Neuronal stem cell (in vitro differentiated cells): ENCODE results near the gene LRRTM4.

Experiments used
- DNase-seq: peaks from one replicate; pipeline ENCODE4 v3.0.0-alpha.2; 2013; ENCODE audit warnings: low spot score
- H2AFZ ChIP-seq: one replicate; pipeline ENCODE4 v1.6.1; 2013; ENCODE audit warnings: mild to moderate bottlenecking, low read length, inconsistent platforms
- H2AK5ac ChIP-seq: 2 replicates; pipeline ENCODE4 v1.6.1; 2013; ENCODE audit warnings: low read depth, mild to moderate bottlenecking, inconsistent platforms, low read length, moderate library complexity, mixed read lengths
- H2BK120ac ChIP-seq: 2 replicates; pipeline ENCODE4 v1.6.1; 2013; ENCODE audit warnings: low read depth, mild to moderate bottlenecking, inconsistent platforms, low read length, moderate library complexity, mixed read lengths
- H2BK12ac ChIP-seq: one replicate; pipeline ENCODE4 v1.6.1; 2013; ENCODE audit warnings: low read length, inconsistent platforms
- H2BK15ac ChIP-seq: 2 replicates; pipeline ENCODE4 v1.6.1; 2013; ENCODE audit warnings: mild to moderate bottlenecking, low read length, inconsistent platforms, mixed read lengths
- H2BK5ac ChIP-seq: one replicate; pipeline ENCODE4 v1.6.1; 2013; ENCODE audit warnings: inconsistent platforms, mild to moderate bottlenecking, low read length, moderate library complexity
- H3K14ac ChIP-seq: one replicate; pipeline ENCODE4 v1.6.1; 2013; ENCODE audit warnings: low read length, inconsistent platforms
- H3K18ac ChIP-seq: 2 replicates; pipeline ENCODE4 v1.6.1; 2013; ENCODE audit warnings: low read length, inconsistent platforms
- H3K23ac ChIP-seq: 2 replicates; pipeline ENCODE4 v1.6.1; 2013; ENCODE audit warnings: low read depth, mild to moderate bottlenecking, mixed read lengths, low read length, inconsistent platforms; ENCODE audit not compliant: poor library complexity
- H3K27ac ChIP-seq: replicated peaks from 3 replicates; pipeline ENCODE4 v1.5.1; 2013; ENCODE audit warnings: low read length, inconsistent platforms
- H3K27me3 ChIP-seq, 3 experiments: 2 replicates each; pipeline ENCODE4 v1.6.1; 2013; ENCODE audit warnings: low read length in 3 of 3, mild to moderate bottlenecking in 2 of 3, inconsistent platforms in 1 of 3, low read depth in 1 of 3, mixed read lengths in 1 of 3, moderate library complexity in 1 of 3; ENCODE audit not compliant: control insufficient read depth in 3 of 3, insufficient read depth in 3 of 3
- H3K36me3 ChIP-seq, 2 donors: replicated peaks in 1 of 2; 2 replicates each; pipeline ENCODE4 v1.6.1; 2013; ENCODE audit warnings: low read length in 2 of 2; ENCODE audit not compliant: control insufficient read depth in 2 of 2, insufficient read depth in 2 of 2
- H3K4ac ChIP-seq: 2 replicates; pipeline ENCODE4 v1.6.1; 2013; ENCODE audit warnings: inconsistent platforms, mild to moderate bottlenecking, low read length, moderate library complexity
- H3K4me1 ChIP-seq, 2 donors: 1 replicate in 1 of 2; 2 replicates in 1 of 2; pipeline ENCODE4 v1.6.1; 2013; ENCODE audit warnings: low read length in 2 of 2, low read depth in 1 of 2; ENCODE audit not compliant: control insufficient read depth in 2 of 2, insufficient read depth in 1 of 2
- H3K4me2 ChIP-seq: one replicate; pipeline ENCODE4 v1.6.1; 2013; ENCODE audit warnings: mild to moderate bottlenecking, low read length, inconsistent platforms; ENCODE audit not compliant: insufficient read depth, poor library complexity, severe bottlenecking
- H3K4me3 ChIP-seq, 2 donors: 2 replicates each; pipeline ENCODE4 v1.5.1; 2013; ENCODE audit warnings: low read length in 2 of 2, mild to moderate bottlenecking in 2 of 2, inconsistent platforms in 1 of 2, moderate library complexity in 1 of 2
- H3K79me1 ChIP-seq: one replicate; pipeline ENCODE4 v1.6.1; 2013; ENCODE audit warnings: low read depth, mild to moderate bottlenecking, inconsistent platforms, low read length, moderate library complexity
- H3K9ac ChIP-seq: one replicate; pipeline ENCODE4 v1.6.1; 2013; ENCODE audit warnings: mild to moderate bottlenecking, low read depth, low read length, inconsistent platforms; ENCODE audit not compliant: poor library complexity
- H3K9me3 ChIP-seq, 2 donors: replicated peaks in 1 of 2; 2 replicates each; pipeline versions ENCODE3 to v1.6.1; 2013; ENCODE audit warnings: low read length in 2 of 2, mild to moderate bottlenecking in 2 of 2, inconsistent platforms in 1 of 2, low read depth in 1 of 2, mixed read lengths in 1 of 2, moderate library complexity in 1 of 2; ENCODE audit not compliant: control insufficient read depth in 2 of 2, insufficient read depth in 1 of 2
- H4K8ac ChIP-seq: one replicate; pipeline ENCODE4 v1.6.1; 2013; ENCODE audit warnings: low read depth, mild to moderate bottlenecking, inconsistent platforms, low read length, moderate library complexity
- H4K91ac ChIP-seq: one replicate; pipeline ENCODE4 v1.6.1; 2013; ENCODE audit warnings: low read length, low read depth, mild to moderate bottlenecking, inconsistent platforms; ENCODE audit not compliant: poor library complexity
- WGBS, 2 donors: extraction: QIAGEN DNeasy Blood & Tissue Kit; methylation state at CpG; one replicate each; pipeline ENCODE4 v1.1.7; 2013; ENCODE audit warnings: missing lambda C conversion rate in 2 of 2, mixed read lengths in 1 of 2; ENCODE audit not compliant: insufficient read length in 2 of 2, insufficient replicate concordance in 1 of 2; ENCODE audit errors: extremely low coverage in 2 of 2; 5-methylcytosine and 5-hydroxymethylcytosine counted together

Gene LRRTM4

DNA sequence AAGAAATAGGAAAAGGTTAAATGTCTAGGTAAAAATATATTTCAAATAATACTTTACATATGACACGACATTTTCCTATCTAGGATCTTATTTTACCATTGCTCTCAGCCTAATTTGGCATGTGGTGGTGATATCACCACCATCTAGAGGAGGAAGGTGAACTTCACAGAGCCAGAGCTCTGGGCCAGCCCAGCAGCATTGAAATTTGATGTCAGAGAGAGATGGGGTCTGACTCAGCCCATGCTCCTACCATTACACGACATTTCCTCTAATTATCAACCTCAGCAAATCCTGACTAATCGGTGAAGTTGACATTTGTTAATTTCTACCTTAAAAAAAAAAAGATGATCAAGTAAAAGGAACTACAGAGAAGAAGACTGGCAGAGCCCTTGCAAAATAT, 42.3 kb downstream of the LRRTM4 start:
- Histone ChIP-seq H3K4ac (no peak overlapping the region), H2AK5ac (no peak overlapping the region), H4K8ac (no peak overlapping the region), H3K79me1 (no peaks in the 10 kb centered on the region), H3K14ac (no peak overlapping the region), H2BK120ac (no peak overlapping the region), H2BK12ac (no peak overlapping the region), H2BK5ac (no peak overlapping the region), H3K4me2 (no peak overlapping the region), H4K91ac (no peak overlapping the region), H3K18ac (no peak overlapping the region), H3K4me3 (no peak overlapping the region), H3K27ac (no peak overlapping the region), H2BK15ac (no peak overlapping the region), H3K36me3 (no peaks in the 10 kb centered on the region), H2AFZ (no peak overlapping the region), H3K9me3 (peaks cover 0 to 2% of the 10 kb centered on the region in 2 donors), H3K27me3 (no peaks in the 10 kb centered on the region), H3K4me1 (no peaks in the 10 kb centered on the region), H3K23ac (no peak overlapping the region), H3K9ac (no peak overlapping the region)
- no CpG with 5 or more reads among the region's 3 CpGs for whole genome bisulfite sequencing, 2 donors
- DNase-seq = no peak

DNA sequence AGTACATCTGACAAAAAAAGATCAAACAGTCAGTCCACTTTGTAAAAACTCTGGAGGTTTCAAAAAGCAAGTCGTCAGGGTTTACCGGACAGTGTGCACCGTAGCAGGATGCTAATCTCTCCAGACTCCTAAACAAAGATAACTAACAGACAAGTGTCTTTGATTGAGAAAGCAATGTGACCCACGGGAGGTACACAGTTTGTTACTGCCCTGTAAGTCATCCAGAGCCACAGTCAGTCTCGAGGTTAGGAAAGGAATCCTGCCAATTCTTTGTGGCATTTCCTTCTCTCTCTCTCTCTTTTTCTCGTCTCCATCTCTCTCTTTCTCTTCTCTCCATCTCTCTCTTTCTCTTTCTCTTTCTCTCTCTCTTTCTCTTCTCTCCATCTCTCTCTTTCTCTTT, 42.8 kb downstream of the LRRTM4 start:
- Histone ChIP-seq H2BK120ac (no peak overlapping the region), H3K14ac (no peak overlapping the region), H3K4me2 (no peak overlapping the region), H4K8ac (no peak overlapping the region), H2BK15ac (no peak overlapping the region), H3K4ac (no peak overlapping the region), H3K4me3 (no peak overlapping the region), H2AK5ac (no peak overlapping the region), H3K9ac (no peak overlapping the region), H2BK5ac (no peak overlapping the region), H3K9me3 (peaks cover 0 to 2% of the 10 kb centered on the region in 2 donors), H3K36me3 (no peaks in the 10 kb centered on the region), H3K4me1 (no peaks in the 10 kb centered on the region), H3K27ac (no peak overlapping the region), H3K79me1 (no peaks in the 10 kb centered on the region), H3K23ac (no peak overlapping the region), H2AFZ (no peak overlapping the region), H3K27me3 (no peaks in the 10 kb centered on the region), H4K91ac (no peak overlapping the region), H3K18ac (no peak overlapping the region), H2BK12ac (no peak overlapping the region)
- 100% methylated on average over 1 of the region's 6 CpGs; no CpG with 5 or more reads in 1 of the 2 donors for WGBS, 2 donors
- DNase-seq = no peak

DNA sequence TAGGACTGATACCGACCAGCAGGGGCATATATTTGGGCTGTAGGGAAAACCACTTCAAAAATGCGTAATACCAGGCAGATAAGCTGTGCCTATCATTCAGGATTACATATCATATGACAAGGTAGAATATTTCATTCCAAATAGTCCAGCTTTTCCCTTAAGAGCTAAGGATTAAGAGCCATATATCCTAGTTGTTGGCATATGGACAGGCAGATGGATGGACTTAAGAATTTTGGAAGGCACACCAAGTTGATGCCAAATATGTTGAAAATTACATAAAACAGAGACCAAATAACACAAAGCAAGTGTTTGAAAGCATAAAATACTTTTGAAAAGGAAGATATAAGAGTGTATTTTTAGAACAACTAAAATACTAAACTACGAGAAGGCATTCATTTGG, 52.1 kb downstream of the LRRTM4 start:
- H2AFZ ChIP-seq = no peak overlapping the region
- H4K8ac ChIP-seq = no peak overlapping the region
- no peak overlapping the region for H3K4me2 ChIP-seq
- no peaks in the 10 kb centered on the region for H3K4me1 ChIP-seq
- H2AK5ac ChIP-seq = no peak overlapping the region
- H3K14ac ChIP-seq = no peak overlapping the region
- H3K27me3 ChIP-seq = peaks cover 0 to 2% (median 0%) of the 10 kb centered on the region in 3 experiments
- DNase-seq = no peak
- no peaks in the 10 kb centered on the region for H3K36me3 ChIP-seq
- no peak overlapping the region for H3K23ac ChIP-seq
- H3K9me3 ChIP-seq = no peaks in the 10 kb centered on the region
- H4K91ac ChIP-seq = no peak overlapping the region
- no peak overlapping the region for H2BK12ac ChIP-seq
- no peak overlapping the region for H2BK5ac ChIP-seq
- WGBS, 2 donors = no CpG with 5 or more reads among the region's 3 CpGs
- H3K27ac ChIP-seq = no peak overlapping the region
- H2BK120ac ChIP-seq = no peak overlapping the region
- no peaks in the 10 kb centered on the region for H3K79me1 ChIP-seq
- no peak overlapping the region for H3K9ac ChIP-seq
- H3K4ac ChIP-seq = no peak overlapping the region
- H2BK15ac ChIP-seq = no peak overlapping the region
- no peak overlapping the region for H3K4me3 ChIP-seq
- H3K18ac ChIP-seq = no peak overlapping the region

DNA sequence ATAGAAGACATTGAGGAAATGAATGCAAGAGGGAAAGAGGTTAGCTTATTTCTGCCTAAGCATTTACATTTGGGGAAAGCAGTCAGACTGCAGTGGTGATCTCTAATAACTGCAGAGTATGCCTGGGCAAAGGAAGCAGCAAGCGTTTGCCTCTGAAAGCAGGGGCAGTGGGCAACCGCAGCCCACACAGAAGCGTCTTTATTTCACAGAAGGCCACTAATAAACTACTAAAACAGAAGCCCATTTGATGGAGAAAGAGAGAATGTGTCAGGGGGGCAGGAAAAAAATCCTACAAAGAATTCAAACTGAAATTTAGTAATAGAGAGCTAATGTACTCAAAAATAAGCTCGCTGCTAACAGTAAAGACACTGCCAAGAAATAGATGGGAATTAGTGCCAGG, 53.1 kb downstream of the LRRTM4 start:
- H3K9ac ChIP-seq = no peak overlapping the region
- no peak overlapping the region for H2BK120ac ChIP-seq
- no peak overlapping the region for H3K4ac ChIP-seq
- no peak overlapping the region for H3K4me2 ChIP-seq
- no peak overlapping the region for H2BK15ac ChIP-seq
- no peak overlapping the region for H2BK12ac ChIP-seq
- H3K18ac ChIP-seq = no peak overlapping the region
- no peak overlapping the region for H4K8ac ChIP-seq
- no peak overlapping the region for H3K27ac ChIP-seq
- H2BK5ac ChIP-seq = no peak overlapping the region
- H3K23ac ChIP-seq = no peak overlapping the region
- no peak overlapping the region for H3K14ac ChIP-seq
- no peaks in the 10 kb centered on the region for H3K9me3 ChIP-seq
- H2AK5ac ChIP-seq = no peak overlapping the region
- H2AFZ ChIP-seq = no peak overlapping the region
- no peak overlapping the region for H4K91ac ChIP-seq
- peaks cover 0 to 2% (median 0%) of the 10 kb centered on the region in 3 experiments for H3K27me3 ChIP-seq
- WGBS, 2 donors = no CpG with 5 or more reads among the region's 4 CpGs
- no peak for DNase-seq
- H3K4me3 ChIP-seq = no peak overlapping the region
- H3K79me1 ChIP-seq = no peaks in the 10 kb centered on the region
- H3K4me1 ChIP-seq = no peaks in the 10 kb centered on the region
- no peaks in the 10 kb centered on the region for H3K36me3 ChIP-seq
